Measurements from ENCODE around the gene QRICH1. TPM values are rescaled to one million over a fixed set of nuclear protein-coding genes. Genes with fewer than 3 reads are reported as not detected.

The QRICH1 gene
- total RNA-seq, result 100 to 1,000 TPM in 2 of 4 donors, 10 to 100 TPM in 2; 69.0 to 140 (median 104) TPM

- peak; percentile 31 to 62 (median 46) for TF ChIP-seq CTCF (IDR thresholded peaks at IDR 0.05)
- peak; percentile 62 to 78 for TF ChIP-seq POLR2A (IDR thresholded peaks at IDR 0.05)
- intact Hi-C loops (cut with DNase I; ENCODE audit: low total_unique reads), result no loop called here
- H3K27ac ChIP-seq, result peak within 1 kb of the TSS; percentile 91 to 94
- H3K27me3 ChIP-seq, result no peaks in the 10 kb centered on the region
- H3K4me3 ChIP-seq, result peak within 1 kb of the TSS; percentile 65 to 89
- peaks cover 4 to 11% of the 10 kb centered on the region in 2 donors for H3K4me1 ChIP-seq
- DNase-seq, result peak; percentile 98
- H3K9me3 ChIP-seq, result no peaks in the 10 kb centered on the region
- no peaks in the 10 kb centered on the region for H3K36me3 ChIP-seq
Observed at GRCh38 chr3:49093853-49094767, at the start of gene QRICH1. QRICH1 (minus strand) TSS chr3:49094071; CDS start chr3:49077017, 17,054 bp downstream.

- H3K27me3 ChIP-seq, result no peaks in the 10 kb centered on the region
- TF ChIP-seq CTCF (IDR thresholded peaks at IDR 0.05), result no peak
- no peak for TF ChIP-seq POLR2A (IDR thresholded peaks at IDR 0.05)
- intact Hi-C loops (cut with DNase I; ENCODE audit: low total_unique reads), result no loop called here
- H3K27ac ChIP-seq, result no peak overlapping the region
- no peak overlapping the region for H3K4me3 ChIP-seq
- DNase-seq, result no peak
- H3K4me1 ChIP-seq, result no peaks in the 10 kb centered on the region
- H3K9me3 ChIP-seq, result no peaks in the 10 kb centered on the region
- no peaks in the 10 kb centered on the region for H3K36me3 ChIP-seq
Observed at GRCh38 chr3:49140080-49140479, 46.2 kb upstream of the QRICH1 start.

DNA sequence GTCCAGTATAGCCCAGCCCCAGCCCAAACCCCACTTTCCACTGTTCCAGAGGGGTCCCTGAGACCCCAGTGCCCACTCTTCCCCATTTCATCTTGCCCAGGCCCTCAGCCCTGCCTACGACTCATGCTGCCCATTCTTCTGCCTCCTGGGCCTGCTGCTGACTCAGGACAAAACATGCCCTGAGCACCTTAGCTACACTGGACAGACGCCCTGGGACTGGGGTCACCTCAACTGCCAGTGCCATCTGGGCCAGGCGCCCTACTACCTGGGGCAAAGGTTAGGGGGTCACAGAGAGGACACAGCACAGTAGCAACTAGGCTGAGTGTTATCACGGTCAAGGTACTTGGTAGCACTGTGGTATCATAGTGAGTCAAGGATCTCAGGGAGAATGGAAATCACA lies 41.6 kb upstream of the QRICH1 start:
- no peaks in the 10 kb centered on the region for H3K36me3 ChIP-seq
- intact Hi-C loops (cut with DNase I; ENCODE audit: low total_unique reads), result no loop called here
- DNase-seq, result no peak
- TF ChIP-seq POLR2A (IDR thresholded peaks at IDR 0.05), result no peak
- TF ChIP-seq CTCF (IDR thresholded peaks at IDR 0.05), result no peak
- H3K27ac ChIP-seq, result no peak overlapping the region
- peaks cover 0 to 12% of the 10 kb centered on the region in 2 donors for H3K4me1 ChIP-seq
- no peak overlapping the region for H3K4me3 ChIP-seq
- no peaks in the 10 kb centered on the region for H3K9me3 ChIP-seq
- no peaks in the 10 kb centered on the region for H3K27me3 ChIP-seq

GRCh38 chr3:49134471-49135265 lies 40.8 kb upstream of the QRICH1 start:
- peak overlapping the region in 1 of 2 donors; percentile 96 for H3K27ac ChIP-seq
- intact Hi-C loops (cut with DNase I; ENCODE audit: low total_unique reads), result no loop called here

More at GRCh38 chr3:49134471-49135265, 40.8 kb upstream of the QRICH1 start:
- DNase-seq, result no peak
- Histone ChIP-seq H3K27me3 (no peaks in the 10 kb centered on the region), H3K4me1 (peaks cover 0 to 12% of the 10 kb centered on the region in 2 donors), H3K4me3 (no peak overlapping the region), H3K9me3 (no peaks in the 10 kb centered on the region), H3K36me3 (no peaks in the 10 kb centered on the region)
- TF ChIP-seq CTCF (IDR thresholded peaks at IDR 0.05) (no peak), POLR2A (IDR thresholded peaks at IDR 0.05) (no peak)

Measured in uterus (tissue), 4 donors.